GM21786 (cell line): ENCODE results near the gene DMD.

Experiments used
- ATAC-seq: cut with Tn5 transposase; IDR thresholded peaks from one replicate; pipeline ENCODE4 v1.9.1; 2021; ENCODE audit not compliant: unreplicated experiment

The DMD gene

GRCh38 chrX:31215277-31215815 lies 1996.0 kb downstream of the DMD start:
- no peak for ATAC-seq

GRCh38 chrX:31213941-31214340 lies 1997.4 kb downstream of the DMD start:
- no peak for ATAC-seq

GRCh38 chrX:31212856-31213748 lies 1998.2 kb downstream of the DMD start:
- no peak for ATAC-seq

- ATAC-seq = no peak
These were observed 2002.2 kb downstream of the DMD start for GRCh38 chrX:31209005-31209628.

GRCh38 chrX:31201503-31201902 lies 2009.8 kb downstream of the DMD start:
- no peak for ATAC-seq

GRCh38 chrX:31200430-31200829 lies 2010.9 kb downstream of the DMD start:
- ATAC-seq = no peak

- ATAC-seq = no peak
These were observed 2011.6 kb downstream of the DMD start for GRCh38 chrX:31199840-31200114.

- ATAC-seq = no peak
These were observed 2012.1 kb downstream of the DMD start for GRCh38 chrX:31199056-31199839.

GRCh38 chrX:31190221-31190975 lies 2021.0 kb downstream of the DMD start:
- no peak for ATAC-seq

- ATAC-seq = no peak
These were observed 2024.5 kb downstream of the DMD start for GRCh38 chrX:31186693-31187338.

GRCh38 chrX:31185884-31186283 lies 2025.5 kb downstream of the DMD start:
- no peak for ATAC-seq

- ATAC-seq = no peak
These were observed 2029.9 kb downstream of the DMD start for GRCh38 chrX:31181377-31182000.

- ATAC-seq = no peak
These were observed 2032.1 kb downstream of the DMD start for GRCh38 chrX:31179203-31179602.

GRCh38 chrX:31178769-31179125 lies 2032.6 kb downstream of the DMD start:
- ATAC-seq = no peak

GRCh38 chrX:31178064-31178768 lies 2033.1 kb downstream of the DMD start:
- ATAC-seq = peak; percentile 69

- ATAC-seq = no peak
These were observed 2040.6 kb downstream of the DMD start for GRCh38 chrX:31170792-31171191.

- ATAC-seq = peak; percentile 99
These were observed 2042.8 kb downstream of the DMD start for GRCh38 chrX:31168551-31168950.

- no peak for ATAC-seq
These were observed 2044.5 kb downstream of the DMD start for GRCh38 chrX:31166832-31167231.

- ATAC-seq = no peak
These were observed 2044.9 kb downstream of the DMD start for GRCh38 chrX:31166416-31166815.
